Mononuclear cell (primary cell): ENCODE measurements around the gene SNCAIP. TPM values are rescaled to one million over a fixed set of nuclear protein-coding genes. Genes with fewer than 3 reads are reported as not detected.

Experiments
- H3K27me3 ChIP-seq: 2 replicates; pipeline ENCODE4 v1.6.0; 2011; ENCODE audit warnings: low read length, control low read depth; ENCODE audit not compliant: insufficient read depth
- H3K4me1 ChIP-seq: 2 replicates; pipeline ENCODE4 v1.5.1; 2011; ENCODE audit warnings: mild to moderate bottlenecking, low read length, control low read depth; ENCODE audit not compliant: insufficient read depth
- H3K4me3 ChIP-seq: 2 replicates; pipeline ENCODE4 v1.5.1; 2011; ENCODE audit warnings: mild to moderate bottlenecking, low read length, moderate library complexity
- H3K9me3 ChIP-seq: 2 replicates; pipeline ENCODE4 v1.5.1; 2011; ENCODE audit warnings: low read depth, mild to moderate bottlenecking, control low read depth, low read length
- total RNA-seq: library from RNA; depleted of rRNA; stranded (reverse); fragments of >200 nt; gene quantifications from one replicate; pipeline ENCODE4 v1.2.3, GENCODE V29; 2012

Gene SNCAIP
- total RNA-seq, 1 donor = not detected

DNA sequence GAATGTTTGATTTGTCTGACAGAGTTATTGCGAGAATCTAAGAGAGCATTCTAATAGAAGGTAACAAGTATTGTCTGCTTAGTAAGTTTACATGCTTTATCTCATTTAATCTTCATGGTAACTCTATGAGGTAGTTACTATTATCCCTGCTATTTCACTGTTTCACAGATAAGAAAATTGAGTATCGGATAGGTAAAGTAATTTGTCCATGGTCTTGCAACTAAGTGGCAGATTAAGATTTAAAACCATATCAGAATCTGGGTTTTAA lies 118.2 kb downstream of the SNCAIP start:
- Histone ChIP-seq H3K4me1 (no peaks in the 10 kb centered on the region), H3K27me3 (no peaks in the 10 kb centered on the region), H3K9me3 (no peaks in the 10 kb centered on the region), H3K4me3 (no peak overlapping the region)

GRCh38 chr5:122431298-122431697 lies 119.3 kb downstream of the SNCAIP start:
- H3K4me3 ChIP-seq = no peak overlapping the region
- H3K4me1 ChIP-seq = no peaks in the 10 kb centered on the region
- no peaks in the 10 kb centered on the region for H3K9me3 ChIP-seq
- no peaks in the 10 kb centered on the region for H3K27me3 ChIP-seq

DNA sequence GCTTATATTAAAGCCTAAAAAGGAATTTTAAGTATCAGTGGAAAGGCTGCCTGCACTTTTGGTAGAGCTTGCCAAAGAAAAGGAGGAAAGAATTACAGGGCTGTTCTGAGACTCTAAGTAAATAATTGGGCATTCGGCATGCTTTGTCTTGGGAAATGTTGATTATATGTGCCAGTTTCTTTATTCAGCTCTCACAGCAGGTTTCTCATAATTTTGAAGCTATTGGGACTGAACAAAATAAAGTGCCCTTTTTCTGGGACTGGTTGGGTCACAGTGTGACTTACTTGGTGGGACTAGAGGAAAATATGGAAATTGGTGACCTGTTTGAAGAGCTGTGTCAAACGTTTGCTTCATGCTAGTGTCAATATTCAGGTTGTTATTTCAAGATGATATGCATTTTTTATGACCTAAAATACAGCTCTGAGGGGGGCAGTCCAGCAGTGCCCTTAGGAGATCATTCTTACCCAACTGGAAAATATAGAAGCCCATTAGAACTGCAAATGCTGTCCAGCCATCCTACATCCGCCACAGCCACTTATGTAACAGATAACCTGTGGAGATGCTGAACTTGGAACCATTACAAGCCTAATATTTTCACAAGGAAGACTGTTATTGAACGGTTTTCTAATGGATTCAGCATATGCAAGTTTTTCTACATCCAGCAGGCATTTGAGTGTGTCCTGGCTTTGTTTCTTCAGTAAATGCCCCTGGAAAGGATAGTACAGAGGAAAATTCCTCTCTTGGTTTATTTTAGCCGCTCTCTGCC lies 122.4 kb downstream of the SNCAIP start:
- H3K4me1 ChIP-seq = no peaks in the 10 kb centered on the region
- H3K4me3 ChIP-seq = no peak overlapping the region
- no peaks in the 10 kb centered on the region for H3K27me3 ChIP-seq
- H3K9me3 ChIP-seq = no peaks in the 10 kb centered on the region

GRCh38 chr5:122435234-122435633 lies 123.2 kb downstream of the SNCAIP start:
- Histone ChIP-seq H3K9me3 (no peaks in the 10 kb centered on the region), H3K4me3 (no peak overlapping the region), H3K4me1 (no peaks in the 10 kb centered on the region), H3K27me3 (no peaks in the 10 kb centered on the region)

- no peaks in the 10 kb centered on the region for H3K4me1 ChIP-seq
- H3K27me3 ChIP-seq = no peaks in the 10 kb centered on the region
- no peak overlapping the region for H3K4me3 ChIP-seq
- no peaks in the 10 kb centered on the region for H3K9me3 ChIP-seq
Observed at GRCh38 chr5:122435761-122436160, 123.7 kb downstream of the SNCAIP start.

DNA sequence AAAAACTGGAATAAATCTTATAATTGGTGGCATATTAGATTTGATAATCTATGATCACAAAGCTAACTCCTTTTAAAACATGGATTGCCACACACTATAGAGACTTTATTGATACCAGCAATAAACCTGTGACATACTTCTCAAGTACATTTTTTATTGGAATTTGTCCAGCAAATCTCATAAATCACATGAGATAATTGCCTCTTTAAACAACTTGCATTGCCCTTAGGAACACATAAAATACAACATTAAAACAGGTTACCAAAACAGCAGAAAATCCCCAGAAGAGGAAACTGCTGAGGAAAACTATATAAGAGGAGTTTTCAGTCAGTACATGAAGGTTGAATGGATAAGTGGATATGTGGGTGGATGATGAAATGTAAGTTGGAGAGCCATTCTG lies 124.6 kb downstream of the SNCAIP start:
- Histone ChIP-seq H3K4me1 (no peaks in the 10 kb centered on the region), H3K9me3 (no peaks in the 10 kb centered on the region), H3K27me3 (no peaks in the 10 kb centered on the region), H3K4me3 (no peak overlapping the region)

GRCh38 chr5:122439645-122440044 lies 127.6 kb downstream of the SNCAIP start:
- no peaks in the 10 kb centered on the region for H3K4me1 ChIP-seq
- no peak overlapping the region for H3K4me3 ChIP-seq
- H3K27me3 ChIP-seq = no peaks in the 10 kb centered on the region
- H3K9me3 ChIP-seq = no peaks in the 10 kb centered on the region

- Histone ChIP-seq H3K9me3 (no peaks in the 10 kb centered on the region), H3K4me3 (no peak overlapping the region), H3K4me1 (no peaks in the 10 kb centered on the region), H3K27me3 (no peaks in the 10 kb centered on the region)
Observed at GRCh38 chr5:122442938-122443337, 130.9 kb downstream of the SNCAIP start.

- Histone ChIP-seq H3K4me3 (no peak overlapping the region), H3K27me3 (no peaks in the 10 kb centered on the region), H3K4me1 (no peaks in the 10 kb centered on the region), H3K9me3 (no peaks in the 10 kb centered on the region)
Observed at GRCh38 chr5:122444411-122444810, 132.4 kb downstream of the SNCAIP start.

DNA sequence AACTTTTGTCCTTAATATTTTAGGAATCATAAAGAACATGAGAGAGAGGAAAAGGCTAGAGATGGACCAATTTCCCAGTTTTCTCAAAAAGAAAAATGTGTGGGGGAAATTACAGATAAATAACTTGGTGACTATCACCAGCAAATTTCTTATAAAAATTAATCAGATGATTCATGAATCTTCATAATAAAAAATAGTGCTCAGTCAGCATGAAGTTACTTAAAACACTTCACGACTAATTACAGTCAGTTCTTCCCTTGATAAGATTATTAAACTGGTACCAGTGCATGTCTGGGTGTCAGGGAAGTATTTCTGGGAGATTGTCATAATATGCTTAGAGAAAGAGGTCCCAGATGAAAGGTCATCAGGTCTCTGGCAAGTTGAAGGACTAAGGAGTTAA lies 133.0 kb downstream of the SNCAIP start:
- Histone ChIP-seq H3K4me3 (no peak overlapping the region), H3K9me3 (no peaks in the 10 kb centered on the region), H3K4me1 (no peaks in the 10 kb centered on the region), H3K27me3 (no peaks in the 10 kb centered on the region)

GRCh38 chr5:122447072-122447471 lies 135.0 kb downstream of the SNCAIP start:
- Histone ChIP-seq H3K4me3 (no peak overlapping the region), H3K9me3 (no peaks in the 10 kb centered on the region), H3K4me1 (no peaks in the 10 kb centered on the region), H3K27me3 (no peaks in the 10 kb centered on the region)

GRCh38 chr5:122447879-122448278 lies 135.8 kb downstream of the SNCAIP start:
- H3K4me3 ChIP-seq = no peak overlapping the region
- H3K4me1 ChIP-seq = no peaks in the 10 kb centered on the region
- H3K9me3 ChIP-seq = no peaks in the 10 kb centered on the region
- H3K27me3 ChIP-seq = no peaks in the 10 kb centered on the region

DNA sequence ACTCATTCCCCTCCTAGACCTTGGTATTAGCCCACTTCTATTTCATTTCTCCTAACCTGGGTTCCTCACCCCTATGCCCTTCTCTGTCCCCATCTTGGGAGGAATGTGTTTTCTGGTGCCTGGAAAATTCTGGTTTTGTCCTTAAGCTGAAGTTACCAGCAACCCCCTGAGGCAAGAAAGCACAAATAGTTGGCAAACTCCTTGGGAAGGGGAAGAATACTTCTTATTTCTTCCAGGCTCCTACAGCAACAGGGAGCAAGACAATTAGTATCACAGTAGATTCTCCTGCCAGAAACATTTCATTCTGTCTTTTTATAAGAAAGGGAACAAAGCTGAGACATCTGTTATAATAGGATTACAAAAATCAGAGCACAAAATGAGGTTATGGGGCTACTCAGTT lies 142.5 kb downstream of the SNCAIP start:
- no peaks in the 10 kb centered on the region for H3K27me3 ChIP-seq
- H3K4me3 ChIP-seq = no peak overlapping the region

GRCh38 chr5:122455939-122456338 lies 143.9 kb downstream of the SNCAIP start:
- H3K4me1 ChIP-seq = no peaks in the 10 kb centered on the region
- H3K4me3 ChIP-seq = no peak overlapping the region
- no peaks in the 10 kb centered on the region for H3K9me3 ChIP-seq
- no peaks in the 10 kb centered on the region for H3K27me3 ChIP-seq

More for the DNA sequence above, 142.5 kb downstream of the SNCAIP start:
- H3K4me1 ChIP-seq = no peaks in the 10 kb centered on the region
- H3K9me3 ChIP-seq = no peaks in the 10 kb centered on the region

- Histone ChIP-seq H3K9me3 (no peaks in the 10 kb centered on the region), H3K4me1 (no peaks in the 10 kb centered on the region), H3K4me3 (no peak overlapping the region), H3K27me3 (no peaks in the 10 kb centered on the region)
Observed at GRCh38 chr5:122457178-122457826, 145.3 kb downstream of the SNCAIP start.

DNA sequence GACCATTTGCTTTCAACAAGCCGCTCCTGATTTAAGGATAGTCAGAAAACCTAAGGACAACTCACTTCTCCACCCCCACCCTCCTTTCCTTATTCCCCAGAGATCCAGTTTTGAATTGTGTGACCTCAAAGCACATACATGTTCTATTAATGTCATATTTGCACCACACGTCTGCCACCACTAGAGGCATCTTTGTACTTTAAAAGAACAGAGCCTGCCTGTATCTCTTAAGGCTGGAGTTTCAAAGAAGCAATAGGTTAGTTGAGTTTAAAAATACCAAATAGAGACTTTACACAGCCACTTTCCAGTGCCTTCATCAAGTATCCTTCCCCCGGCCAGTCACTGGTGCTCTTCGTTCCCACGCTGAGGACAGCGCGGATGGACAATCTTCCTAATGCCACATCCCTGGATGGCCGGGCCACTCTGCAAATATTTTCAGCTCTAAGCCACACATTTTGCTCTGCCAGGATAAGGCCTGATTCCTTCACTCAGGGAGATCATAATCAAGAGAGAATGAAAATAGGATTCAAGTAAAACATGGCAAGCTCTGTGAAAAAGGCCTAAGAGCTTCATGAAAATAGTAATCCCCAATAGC lies 146.3 kb downstream of the SNCAIP start:
- no peak overlapping the region for H3K4me3 ChIP-seq
- H3K27me3 ChIP-seq = no peaks in the 10 kb centered on the region
- H3K4me1 ChIP-seq = no peaks in the 10 kb centered on the region

More for the DNA sequence above, 146.3 kb downstream of the SNCAIP start:
- H3K9me3 ChIP-seq = no peaks in the 10 kb centered on the region
